K562 (cell line): ENCODE results near the gene FIZ1. TPM values are rescaled to one million over a fixed set of nuclear protein-coding genes. Genes with fewer than 3 reads are reported as not detected.
A peak's percentile ranks its signal among the peaks of the same experiment; 100 is the strongest.

Experiments
- ATAC-seq: fragments of 200-7000 bp; cut with Tn5 transposase; 3 replicates; pipeline ENCODE4 v1.9.1; 2020; ENCODE audit warnings: moderate library complexity
- BruUV-seq: library from RNA; stranded (reverse); fragments of 400-500 nt; replicated peaks from 2 replicates; lab custom pipeline; 2021; lab: Mats Ljungman, UMichigan
- CTCF ChIA-PET: fragments of 300-600 bp; formaldehyde crosslinking; extraction: SDS; loops from one replicate; lab custom pipeline; 2021; ENCODE audit warnings: low intra/inter-chr PET ratio; lab: Yijun Ruan, JAX
- POLR2A ChIA-PET: fragments of 300-600, 350-650 bp; sonication (Branson Sonifier 250); formaldehyde crosslinking; extraction: SDS; loops from one replicate; lab custom pipeline; 2021; ENCODE audit warnings: antibody characterized with exemption, inconsistent platforms; lab: Yijun Ruan, JAX
- DNase-seq, 4 experiments: peaks; one replicate each; pipeline versions ENCODE4 v3.0.0 to v3.0.0-alpha.2; 2011 to 2018; ENCODE audit warnings: low spot score in 3 of 4, mixed read lengths in 3 of 4; ENCODE audit errors: extremely low read depth in 1 of 4
- FAIRE-seq: peaks from 2 replicates; lab custom pipeline; 2011; peaks lifted over from hg19 to GRCh38; lab: Jason Lieb, UNC
- H2AFZ ChIP-seq: 2 replicates; pipeline ENCODE4 v1.6.0; 2011; ENCODE audit warnings: low read depth, low read length, control low read depth, inconsistent platforms
- H3K27ac ChIP-seq: fragments of 200-600 bp; 3 replicates; pipeline ENCODE4 v1.8.0; 2011; ENCODE audit warnings: low read depth, mild to moderate bottlenecking, control low read depth, inconsistent platforms, low read length, moderate library complexity, mixed read lengths; ENCODE audit errors: extremely low read depth
- H3K27me3 ChIP-seq, 2 experiments: fragments of 300-600 bp in 1 of 2; 2 replicates in 1 of 2; 3 replicates in 1 of 2; pipeline versions ENCODE4 v1.6.0 to v1.8.0; 2011; ENCODE audit warnings: inconsistent platforms in 2 of 2, low read length in 2 of 2, mild to moderate bottlenecking in 1 of 2, mixed read lengths in 1 of 2, moderate library complexity in 1 of 2; ENCODE audit not compliant: control insufficient read depth in 2 of 2, insufficient read depth in 2 of 2
- H3K36me3 ChIP-seq: fragments of 300-600 bp; 3 replicates; pipeline ENCODE4 v1.8.0; 2011; ENCODE audit warnings: mild to moderate bottlenecking, low read length, inconsistent platforms; ENCODE audit not compliant: control insufficient read depth, insufficient read depth
- H3K4me1 ChIP-seq, 2 experiments: fragments of 200-600 bp in 1 of 2; replicated peaks in 1 of 2; 2 replicates in 1 of 2; 3 replicates in 1 of 2; pipeline versions ENCODE4 v1.5.1 to v1.8.0; 2011; ENCODE audit warnings: inconsistent platforms in 2 of 2, low read length in 2 of 2, mild to moderate bottlenecking in 1 of 2, mixed read lengths in 1 of 2, moderate library complexity in 1 of 2; ENCODE audit not compliant: control insufficient read depth in 2 of 2, insufficient read depth in 2 of 2
- H3K4me2 ChIP-seq: 2 replicates; pipeline ENCODE4 v1.6.1; 2011; ENCODE audit warnings: low read length, control low read depth, inconsistent platforms, mixed read lengths; ENCODE audit not compliant: insufficient read depth
- H3K4me3 ChIP-seq: fragments of 200-600 bp; sonication (generic), shearing (Covaris generic); 2 replicates; pipeline ENCODE4 v1.5.1; 2016; ENCODE audit warnings: control low read depth, inconsistent platforms
- H3K79me2 ChIP-seq: fragments of 200-600 bp; 3 replicates; pipeline ENCODE4 v1.8.0; 2011; ENCODE audit warnings: low read length, inconsistent platforms; ENCODE audit not compliant: control insufficient read depth, insufficient read depth
- H3K9ac ChIP-seq, 2 experiments: 2 replicates each; pipeline versions ENCODE4 v1.6.0 to v1.6.1; 2011; ENCODE audit warnings: low read depth in 2 of 2, low read length in 2 of 2, control low read depth in 1 of 2, inconsistent platforms in 1 of 2, mild to moderate bottlenecking in 1 of 2, mixed read lengths in 1 of 2; ENCODE audit not compliant: insufficient read depth in 1 of 2
- H3K9me1 ChIP-seq: one replicate; pipeline ENCODE4 v1.6.0; 2011; ENCODE audit warnings: inconsistent platforms, mild to moderate bottlenecking, low read length, moderate library complexity; ENCODE audit not compliant: control insufficient read depth, insufficient read depth
- H3K9me3 ChIP-seq: replicated peaks from 2 replicates; pipeline ENCODE4 v1.5.1; 2011; ENCODE audit warnings: low read depth, low read length, inconsistent platforms; ENCODE audit not compliant: control insufficient read depth, insufficient read depth
- H4K20me1 ChIP-seq: replicated peaks from 2 replicates; pipeline ENCODE4 v1.6.1; 2011; ENCODE audit warnings: low read length, inconsistent platforms, mixed read lengths; ENCODE audit not compliant: control insufficient read depth, insufficient read depth
- DMBX1 ChIP-seq: fragments of 250-450 bp; sonication (Bioruptor Pico); IDR thresholded peaks from 2 replicates; pipeline ENCODE4 v1.8.0; 2022; ENCODE audit warnings: inconsistent platforms, mild to moderate bottlenecking, moderate library complexity, borderline replicate concordance
- DNMT1 ChIP-seq: fragments of 450-650 bp; IDR thresholded peaks from 2 replicates; pipeline ENCODE4 v1.6.1; 2016; ENCODE audit warnings: antibody characterized with exemption, mild to moderate bottlenecking
- ETS2 ChIP-seq: IDR thresholded peaks from 2 replicates; pipeline ENCODE4 v1.6.1; 2016; ENCODE audit warnings: borderline replicate concordance, missing genetic modification characterization, mild to moderate bottlenecking, moderate library complexity, missing compliant biosample characterization; ENCODE audit not compliant: poor library complexity, severe bottlenecking
- FOSL1 ChIP-seq: fragments of 200-800 bp; sonication (Bioruptor generic); conservative IDR thresholded peaks from 2 replicates; pipeline ENCODE4 v1.6.1; 2016; ENCODE audit warnings: missing genetic modification characterization, missing compliant biosample characterization
- FOXA1 ChIP-seq: fragments of 450-650 bp; IDR thresholded peaks from 2 replicates; pipeline ENCODE4 v1.6.1; 2016; ENCODE audit warnings: mild to moderate bottlenecking, borderline replicate concordance
- HDGF ChIP-seq: fragments of 450-650 bp; IDR thresholded peaks from 2 replicates; pipeline ENCODE4 v1.6.1; 2016
- MYC ChIP-seq, 2 experiments: fragments of 250-450 bp in 1 of 2; sonication (Bioruptor Pico) in 1 of 2; IDR thresholded peaks; 2 replicates each; pipeline versions ENCODE4 v1.5.1 to v1.6.1; 2012 to 2021; ENCODE audit warnings: low read depth in 2 of 2, borderline replicate concordance in 1 of 2, improper control_type of control experiment in 1 of 2, low read length in 1 of 2, mild to moderate bottlenecking in 1 of 2, moderate library complexity in 1 of 2
- RAD21 ChIP-seq, 2 experiments: fragments of 250-450 bp in 1 of 2; fragments of 450-650 bp in 1 of 2; sonication (Bioruptor Pico) in 1 of 2; formaldehyde crosslinking in 1 of 2; IDR thresholded peaks in 1 of 2; conservative IDR thresholded peaks in 1 of 2; 2 replicates each; pipeline versions ENCODE4 v1.4.0 to v1.8.0; 2020 to 2022; ENCODE audit warnings: mild to moderate bottlenecking in 2 of 2, moderate library complexity in 1 of 2
- RFX5 ChIP-seq: IDR thresholded peaks from 2 replicates; pipeline ENCODE4 v1.6.1; 2011; ENCODE audit warnings: low read depth, mild to moderate bottlenecking, improper control_type of control experiment, low read length
- SAFB ChIP-seq: fragments of 200-400 bp; formaldehyde crosslinking; IDR thresholded peaks from 2 replicates; pipeline ENCODE4 v1.6.1; 2017; ENCODE audit warnings: low read depth, low read length, borderline replicate concordance
- SRSF7 ChIP-seq: fragments of 200-400 bp; formaldehyde crosslinking; optimal IDR thresholded peaks from 2 replicates; pipeline ENCODE3; 2017; ENCODE audit warnings: mild to moderate bottlenecking, low read depth, low read length
- SUPT5H ChIP-seq: fragments of 450-650 bp; IDR thresholded peaks from 2 replicates; pipeline ENCODE4 v1.6.1; 2016
- TFE3 ChIP-seq: fragments of 450-650 bp; formaldehyde crosslinking; IDR thresholded peaks from 2 replicates; pipeline ENCODE4 v1.4.0; 2020; ENCODE audit warnings: mild to moderate bottlenecking, mixed read lengths
- THRAP3 ChIP-seq: fragments of 450-650 bp; IDR thresholded peaks from 2 replicates; pipeline ENCODE4 v1.6.1; 2016; ENCODE audit warnings: mild to moderate bottlenecking, inconsistent platforms, borderline replicate concordance
- TRIM24 ChIP-seq, 2 experiments: fragments of 450-650 bp; IDR thresholded peaks; 2 replicates each; pipeline ENCODE4 v1.6.1; 2016
- ZNF3 ChIP-seq: fragments of 250-450 bp; sonication (Bioruptor Pico); IDR thresholded peaks from 2 replicates; pipeline ENCODE4 v1.5.0; 2021; ENCODE audit warnings: mild to moderate bottlenecking, moderate library complexity
- ZNF695 ChIP-seq: fragments of 450-650 bp; formaldehyde crosslinking; IDR thresholded peaks from 2 replicates; pipeline ENCODE4 v1.4.0; 2020; ENCODE audit warnings: mild to moderate bottlenecking, moderate library complexity
- ZNF699 ChIP-seq: fragments of 250-450 bp; sonication (Bioruptor Pico); IDR thresholded peaks from 2 replicates; pipeline ENCODE4 v1.8.0; 2021; ENCODE audit warnings: mild to moderate bottlenecking, moderate library complexity; ENCODE audit not compliant: insufficient replicate concordance
- WGBS: fragments of 100-300 bp; shearing (Covaris generic); methylation state at CpG from one replicate; pipeline ENCODE4 v1.1.6; 2016; ENCODE audit warnings: low coverage, mixed read lengths; ENCODE audit not compliant: insufficient coverage; ENCODE audit errors: missing lambda C conversion rate; 5-methylcytosine and 5-hydroxymethylcytosine counted together
- in situ Hi-C: fragments of 300-500 bp; cut with MboI; formaldehyde crosslinking; loops from 4 replicates; pipeline ENCODE4 v1.15.0; 2018; ENCODE audit warnings: inconsistent platforms, mixed read lengths
- intact Hi-C: fragments of 100-400 bp; cut with micrococcal nuclease; formaldehyde crosslinking; loops from 2 replicates; pipeline ENCODE4 v1.14.2; 2022
- polyA plus RNA-seq, 8 experiments: library from polyadenylated mRNA; depleted of rRNA in 4 of 8; stranded (reverse) in 5 of 8; unstranded in 3 of 8; fragments of >200 nt; fragmentation: Nextera tagmentation in 2 of 8; fragmentation: Illumina TruSeq in 1 of 8; extraction: Ambion mirVana in 2 of 8; extraction: Trizol in 1 of 8; gene quantifications; 2 replicates each; pipeline versions ENCODE4 v1.2.1 to v1.2.3, GENCODE V29; 2011 to 2014; ENCODE audit warnings: inconsistent platforms in 1 of 8, missing spikeins in 1 of 8
- total RNA-seq, 7 experiments: library from RNA; depleted of rRNA in 6 of 7; stranded (reverse); fragments of >200 nt in 6 of 7; fragmentation: Illumina TruSeq in 2 of 7; extraction: Trizol in 2 of 7; gene quantifications; 2 replicates each; pipeline versions ENCODE4 v1.2.1 to v1.2.3, GENCODE V29; 2011 to 2021; ENCODE audit warnings: low replicate concordance in 1 of 7
- TF ChIP-seq, protein P1 (sequence below): fragments of 250-450 bp; sonication (Bioruptor Pico); IDR thresholded peaks from 2 replicates; pipeline ENCODE4 v1.5.0; 2022; ENCODE audit warnings: mild to moderate bottlenecking

FIZ1 gene
- total and polyA plus RNA-seq, 9 of the 15 experiments (the other 6 are each of a cell fraction or from before 2014, with no cell fraction given), result 0.79 to 17.5 (median 5.5) TPM

- ChIA-PET POLR2A (no interaction called here), CTCF (no interaction called here)
- WGBS, result 28% methylated on average over 30 of the region's 36 CpGs
- H3K4me1 ChIP-seq, result peaks cover 13 to 32% of the 10 kb centered on the region in 2 experiments; a peak in 3 of 5 replicates
- FAIRE-seq (no peak), ATAC-seq (no peak), DNase-seq (peak in 2 of 4 experiments; percentile 50 to 52)
- no peak overlapping the region for H3K4me3 ChIP-seq
- no peaks in the 10 kb centered on the region for H3K9me1 ChIP-seq
- no peak overlapping the region for H3K4me2 ChIP-seq
- peaks cover 8 to 12% of the 10 kb centered on the region in 2 experiments; a peak in 4 of 5 replicates for H3K27me3 ChIP-seq
- BruUV-seq, result no TSS peak
- H3K9me3 ChIP-seq, result no peaks in the 10 kb centered on the region
- no peak overlapping the region for H3K27ac ChIP-seq
- 0 out of 2 replicates have a peak, but pooled peaks cover 6% of the 10 kb centered on the region for H4K20me1 ChIP-seq
- no peaks in the 10 kb centered on the region for H3K36me3 ChIP-seq
- H2AFZ ChIP-seq, result 0 out of 2 replicates have a peak overlapping the region, but pooled peaks have one; percentile 28
- in situ Hi-C loops (no loop called here), intact Hi-C loops (no loop called here)
- H3K9ac ChIP-seq, result no peak overlapping the region; a peak in 1 of 4 replicates
- H3K79me2 ChIP-seq, result no peaks in the 10 kb centered on the region
- TF ChIP-seq TRIM24 (IDR thresholded peaks at IDR 0.05), result no peak
- no peak for TF ChIP-seq ETS2 (tag)
- no peak for TF ChIP-seq FOXA1
- no peak for TF ChIP-seq DNMT1
- TF ChIP-seq TFE3 (CRISPR knock-in tag), result peak; percentile 54
- TF ChIP-seq SUPT5H, result no peak
- TF ChIP-seq MYC (IDR thresholded peaks at IDR 0.05; ENCODE audit: low read depth, low read length), result no peak
- TF ChIP-seq MYC (CRISPR knock-in tag; IDR thresholded peaks at IDR 0.05; ENCODE audit: borderline replicate concordance, low read depth), result no peak
- no peak for TF ChIP-seq ZNF3 (CRISPR knock-in tag)
- TF ChIP-seq RAD21 (CRISPR knock-in tag; conservative IDR thresholded peaks at IDR 0.05 in 1 of 2, IDR thresholded peaks at IDR 0.05 in 1 of 2), result no peak
- TF ChIP-seq SRSF7, result no peak
- TF ChIP-seq THRAP3, result no peak
- no peak for TF ChIP-seq ZNF699 (CRISPR knock-in tag)
- TF ChIP-seq RFX5, result no peak
- no peak for TF ChIP-seq SAFB
- no peak for TF ChIP-seq DMBX1 (CRISPR knock-in tag)
- TF ChIP-seq, protein P1, sequence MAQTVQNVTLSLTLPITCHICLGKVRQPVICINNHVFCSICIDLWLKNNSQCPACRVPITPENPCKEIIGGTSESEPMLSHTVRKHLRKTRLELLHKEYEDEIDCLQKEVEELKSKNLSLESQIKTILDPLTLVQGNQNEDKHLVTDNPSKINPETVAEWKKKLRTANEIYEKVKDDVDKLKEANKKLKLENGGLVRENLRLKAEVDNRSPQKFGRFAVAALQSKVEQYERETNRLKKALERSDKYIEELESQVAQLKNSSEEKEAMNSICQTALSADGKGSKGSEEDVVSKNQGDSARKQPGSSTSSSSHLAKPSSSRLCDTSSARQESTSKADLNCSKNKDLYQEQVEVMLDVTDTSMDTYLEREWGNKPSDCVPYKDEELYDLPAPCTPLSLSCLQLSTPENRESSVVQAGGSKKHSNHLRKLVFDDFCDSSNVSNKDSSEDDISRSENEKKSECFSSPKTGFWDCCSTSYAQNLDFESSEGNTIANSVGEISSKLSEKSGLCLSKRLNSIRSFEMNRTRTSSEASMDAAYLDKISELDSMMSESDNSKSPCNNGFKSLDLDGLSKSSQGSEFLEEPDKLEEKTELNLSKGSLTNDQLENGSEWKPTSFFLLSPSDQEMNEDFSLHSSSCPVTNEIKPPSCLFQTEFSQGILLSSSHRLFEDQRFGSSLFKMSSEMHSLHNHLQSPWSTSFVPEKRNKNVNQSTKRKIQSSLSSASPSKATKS (CRISPR knock-in tag), result no peak
- TF ChIP-seq ZNF695, result no peak
- no peak for TF ChIP-seq HDGF
- TF ChIP-seq FOSL1, result no peak
Observed at GRCh38 chr19:55585658-55586339, 13.5 kb downstream of the FIZ1 start.
